Stimulated activated CD4-positive, alpha-beta T cell treated with anti-CD3 and anti-CD28 coated beads, Interleukin-1b, Interleukin-23, amount 100 ng/mL, for 4 hours (primary cell): ENCODE measurements around the gene PALD1.

Experiments used
- DNase-seq, 2 donors: peaks; one replicate each; pipeline ENCODE4 v3.0.0-alpha.2; 2020; ENCODE audit warnings: low read depth in 2 of 2

The PALD1 gene

GRCh38 chr10:70555371-70555770 lies 76.8 kb downstream of the PALD1 start:
- DNase-seq = no peak

- no peak for DNase-seq
Observed at GRCh38 chr10:70557086-70557845, 78.7 kb downstream of the PALD1 start.

DNA sequence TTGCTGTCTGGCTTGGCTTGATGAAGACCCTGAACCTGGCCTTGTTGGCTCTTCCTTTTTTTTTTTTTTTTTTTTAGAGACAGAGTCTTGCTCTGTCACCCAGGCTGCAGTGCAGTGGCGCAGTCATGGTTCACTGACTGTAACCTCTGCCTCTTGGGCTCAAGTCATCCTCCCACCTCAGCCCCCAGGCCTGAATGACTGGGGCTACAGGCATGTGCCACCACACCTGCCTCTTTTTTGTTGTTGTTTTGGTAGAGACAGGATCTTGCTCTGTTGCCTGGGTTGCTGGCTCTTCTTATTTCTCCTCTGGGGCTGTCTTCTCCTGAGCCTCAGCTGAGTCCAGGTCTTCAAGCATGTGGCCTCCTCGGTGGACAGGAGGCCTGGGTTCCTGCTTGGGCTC lies 79.3 kb downstream of the PALD1 start:
- no peak for DNase-seq

DNA sequence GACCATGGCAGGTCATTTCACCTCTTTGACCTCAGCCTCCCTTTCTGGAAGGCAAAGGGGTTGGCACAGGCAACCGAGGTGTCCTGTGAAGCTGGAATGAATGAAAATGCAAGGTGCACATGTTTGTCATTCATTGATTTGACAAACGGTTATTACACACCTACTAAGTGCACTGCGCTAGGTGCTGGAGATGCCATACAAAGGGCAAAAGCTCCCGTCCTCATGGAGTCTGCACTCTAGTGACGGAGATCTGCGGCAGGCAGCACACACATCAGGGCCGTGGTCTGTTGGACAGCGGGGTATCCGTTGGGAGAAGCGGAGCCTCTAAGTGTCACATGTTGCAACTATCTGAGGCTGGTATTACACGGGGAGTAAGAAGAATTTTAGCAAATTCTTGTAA lies 79.7 kb downstream of the PALD1 start:
- no peak for DNase-seq

- DNase-seq = peak; percentile 47 to 50
Observed at GRCh38 chr10:70558871-70559810, 80.6 kb downstream of the PALD1 start.

DNA sequence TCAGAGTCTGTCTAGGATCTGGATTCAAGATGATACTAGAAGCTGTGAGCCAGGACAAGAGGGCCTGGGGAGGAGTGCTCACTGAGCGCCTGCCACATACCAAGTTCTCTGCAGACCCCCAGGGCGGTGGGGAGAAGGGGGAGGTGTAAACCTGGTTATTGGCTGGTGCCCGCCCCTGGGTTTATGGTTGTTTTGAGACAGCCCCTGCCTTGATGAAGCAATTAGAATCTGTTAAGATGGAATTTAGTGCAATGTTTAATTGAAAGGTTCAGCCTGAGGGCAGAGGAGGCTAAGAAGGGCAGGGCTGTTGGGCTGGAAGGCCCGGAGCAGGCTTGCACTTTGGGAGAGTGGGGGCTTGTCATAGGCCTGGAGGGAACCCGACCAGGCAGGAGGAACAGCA lies 81.3 kb downstream of the PALD1 start:
- DNase-seq = no peak

DNA sequence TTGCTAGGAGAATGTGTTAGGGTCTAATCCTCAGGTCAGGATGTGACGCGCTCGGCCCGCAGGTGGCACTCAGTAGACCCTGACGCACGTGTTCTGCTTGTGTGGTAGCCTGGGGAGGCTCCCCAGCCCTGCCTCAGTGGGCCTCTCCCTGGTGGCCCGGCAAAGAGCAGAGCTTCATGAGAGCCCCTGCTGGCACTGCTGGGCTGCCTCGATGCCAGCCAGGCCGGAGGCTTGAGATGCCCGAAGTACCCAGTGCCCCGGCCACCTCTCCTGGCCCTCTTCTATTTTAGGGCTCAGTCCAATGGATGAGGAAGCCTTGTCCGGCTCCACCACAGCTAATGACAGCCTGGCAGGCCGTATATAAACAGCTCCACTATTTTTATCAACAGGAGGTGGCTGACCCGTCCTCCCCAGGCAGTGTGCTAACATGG lies 82.0 kb downstream of the PALD1 start:
- DNase-seq = no peak

DNA sequence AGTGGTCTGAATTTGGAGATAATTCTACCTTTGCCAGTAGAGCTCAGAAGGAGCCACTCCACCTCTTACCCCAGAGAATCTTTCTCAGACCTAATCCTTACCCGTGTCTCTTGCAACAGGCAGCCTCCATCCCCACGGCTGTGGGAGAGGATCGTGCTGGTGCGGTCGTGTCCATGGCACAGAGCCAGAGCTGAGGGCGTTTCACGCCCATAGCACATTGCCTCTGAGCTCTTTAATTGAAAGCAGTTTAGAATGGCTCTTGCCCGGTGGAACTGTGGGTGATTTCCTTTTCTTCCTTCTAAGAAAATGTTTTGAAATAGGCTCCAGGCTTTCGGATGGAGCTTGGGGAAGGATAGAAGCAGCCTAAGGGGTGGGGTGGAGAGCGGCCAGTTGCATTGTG lies 82.5 kb downstream of the PALD1 start:
- no peak for DNase-seq

- no peak for DNase-seq
Observed at GRCh38 chr10:70561558-70561957, 83.0 kb downstream of the PALD1 start.

GRCh38 chr10:70562036-70562755 lies 83.6 kb downstream of the PALD1 start:
- DNase-seq = no peak

GRCh38 chr10:70563230-70563629 lies 84.7 kb downstream of the PALD1 start:
- no peak for DNase-seq

DNA sequence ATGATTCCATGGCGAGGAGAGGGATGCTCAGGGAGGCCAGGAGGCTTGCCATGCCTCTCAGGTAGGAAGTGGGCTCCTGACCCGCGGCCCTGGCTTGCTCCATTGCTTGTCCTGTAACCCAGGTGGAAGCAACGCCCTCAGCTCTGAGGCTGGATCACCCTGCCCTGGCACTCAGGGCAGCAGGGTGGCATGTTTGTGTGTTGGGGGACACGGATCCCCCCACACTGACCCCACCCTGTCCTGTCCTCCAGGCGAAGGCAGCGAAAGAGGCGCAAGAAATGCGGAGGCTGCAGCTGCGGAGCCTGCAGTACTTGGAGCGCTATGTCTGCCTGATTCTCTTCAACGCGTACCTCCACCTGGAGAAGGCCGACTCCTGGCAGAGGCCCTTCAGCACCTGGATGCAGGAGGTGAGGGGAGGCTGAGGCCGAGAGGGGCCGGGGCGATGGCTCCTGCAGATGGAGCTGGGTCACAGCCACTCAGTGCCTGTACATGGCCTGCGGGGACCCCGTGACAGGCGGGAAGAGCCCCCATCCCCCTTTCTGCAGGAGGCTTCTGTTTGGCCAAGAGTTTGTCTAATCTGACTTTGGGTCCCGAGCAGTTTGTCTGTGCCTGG lies 85.7 kb downstream of the PALD1 start:
- DNase-seq = no peak

GRCh38 chr10:70564901-70565351 lies 86.4 kb downstream of the PALD1 start:
- no peak for DNase-seq

DNA sequence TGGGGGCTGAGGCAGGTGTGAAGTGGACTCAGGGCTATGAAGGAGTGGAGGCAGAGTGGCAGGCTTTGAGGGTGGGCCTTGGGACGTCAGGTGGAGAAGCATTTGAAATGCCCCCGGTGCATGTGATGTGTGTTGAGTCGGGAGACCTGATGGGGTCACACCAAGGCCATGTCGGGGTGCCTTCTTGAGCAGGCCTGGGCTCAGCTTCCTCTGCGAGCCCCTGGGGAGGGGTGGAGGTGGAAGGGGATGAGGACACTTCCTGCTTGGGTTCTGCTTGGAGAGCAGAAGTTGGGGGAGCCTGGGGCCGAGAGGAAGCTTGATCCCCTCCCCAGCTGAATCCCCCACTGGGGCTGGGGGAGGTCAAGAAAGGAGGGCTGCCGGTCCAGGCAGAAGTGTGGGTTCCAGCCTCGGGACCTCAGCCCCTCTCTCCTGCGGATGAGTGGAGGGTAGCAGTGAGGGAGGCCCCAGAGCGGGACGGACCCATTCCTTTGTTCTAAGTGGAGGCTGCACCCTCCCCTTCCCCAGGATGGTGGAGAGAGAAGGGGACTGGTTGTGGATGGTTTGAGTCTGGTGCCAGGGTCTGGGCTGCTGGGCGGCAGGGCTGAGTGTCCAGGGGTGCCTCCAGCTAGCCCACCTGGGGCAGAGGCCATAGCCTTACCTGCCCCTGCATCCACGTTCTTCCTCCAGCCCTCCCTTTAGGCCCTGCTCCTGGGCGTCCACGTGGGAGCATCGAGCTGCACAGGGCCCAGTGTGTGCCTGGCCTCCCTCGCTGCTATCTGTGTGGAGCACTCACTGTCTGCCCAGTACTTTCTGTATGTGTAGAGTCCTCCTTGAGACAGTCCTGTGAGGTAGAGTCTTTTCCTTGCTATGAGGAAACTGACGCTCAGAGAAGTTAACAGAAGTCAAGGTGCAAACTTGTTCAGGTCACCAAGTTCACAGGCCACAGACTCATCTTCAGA lies 87.3 kb downstream of the PALD1 start:
- no peak for DNase-seq

DNA sequence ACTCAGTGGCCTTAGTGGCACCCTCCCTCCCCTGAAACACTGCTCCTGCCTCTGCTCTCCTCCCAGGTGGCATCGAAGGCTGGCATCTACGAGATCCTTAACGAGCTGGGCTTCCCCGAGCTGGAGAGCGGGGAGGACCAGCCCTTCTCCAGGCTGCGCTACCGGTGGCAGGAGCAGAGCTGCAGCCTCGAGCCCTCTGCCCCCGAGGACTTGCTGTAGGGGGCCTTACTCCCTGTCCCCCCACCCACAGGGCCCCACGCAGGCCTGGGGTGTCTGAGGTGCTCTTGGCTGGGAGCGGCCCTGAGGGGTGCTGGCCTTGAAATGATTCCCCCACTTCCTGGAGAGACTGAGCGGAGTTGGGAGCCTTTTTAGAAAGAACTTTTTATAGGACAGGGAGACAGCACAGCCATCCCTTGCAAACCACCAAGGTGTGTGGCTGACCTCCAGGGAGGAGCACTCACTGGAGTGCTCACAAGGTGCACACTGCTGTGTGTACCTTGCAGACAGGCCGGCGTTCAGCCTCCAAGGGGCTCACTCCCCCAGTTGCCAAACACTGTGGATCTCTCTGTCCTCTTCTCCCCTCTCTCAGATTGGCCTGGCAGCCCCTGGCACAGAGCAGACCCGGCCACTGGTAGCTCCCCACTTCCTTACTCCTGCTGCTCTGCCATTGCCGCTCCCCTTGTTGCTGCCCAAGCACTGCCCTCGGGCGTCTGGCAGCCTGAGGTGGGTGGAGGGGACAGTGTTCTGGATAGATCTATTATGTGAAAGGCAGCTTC lies 88.1 kb downstream of the PALD1 start:
- DNase-seq = no peak

GRCh38 chr10:70567603-70568002 lies 89.0 kb downstream of the PALD1 start:
- DNase-seq = no peak

DNA sequence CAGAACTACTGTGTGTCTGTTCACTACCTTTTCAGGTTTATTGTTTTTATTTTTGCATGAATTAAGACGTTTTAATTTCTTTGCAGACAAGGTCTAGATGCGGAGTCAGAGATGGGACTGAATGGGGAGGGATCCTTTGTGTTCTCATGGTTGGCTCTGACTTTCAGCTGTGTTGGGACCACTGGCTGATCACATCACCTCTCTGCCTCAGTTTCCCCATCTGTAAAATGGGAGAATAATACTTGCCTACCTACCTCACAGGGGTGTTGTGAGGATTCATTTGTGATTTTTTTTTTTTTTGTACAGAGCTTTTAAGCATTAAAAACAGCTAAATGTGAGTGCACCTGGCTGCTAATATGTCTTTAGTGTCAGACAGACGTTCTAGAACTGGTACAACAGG lies 89.5 kb downstream of the PALD1 start:
- no peak for DNase-seq

- DNase-seq = no peak
Observed at GRCh38 chr10:70568781-70569495, 90.4 kb downstream of the PALD1 start.

- DNase-seq = no peak
Observed at GRCh38 chr10:70571236-70571635, 92.7 kb downstream of the PALD1 start.
